ENCODE measurements around the gene F11R. TPM values are rescaled to one million over a fixed set of nuclear protein-coding genes. Genes with fewer than 3 reads are reported as not detected.

The F11R gene
- total and polyA plus RNA-seq, 2 donors (not counting 1 experiment from before 2014, with no cell fraction given): 0.50 to 0.66 TPM

DNA sequence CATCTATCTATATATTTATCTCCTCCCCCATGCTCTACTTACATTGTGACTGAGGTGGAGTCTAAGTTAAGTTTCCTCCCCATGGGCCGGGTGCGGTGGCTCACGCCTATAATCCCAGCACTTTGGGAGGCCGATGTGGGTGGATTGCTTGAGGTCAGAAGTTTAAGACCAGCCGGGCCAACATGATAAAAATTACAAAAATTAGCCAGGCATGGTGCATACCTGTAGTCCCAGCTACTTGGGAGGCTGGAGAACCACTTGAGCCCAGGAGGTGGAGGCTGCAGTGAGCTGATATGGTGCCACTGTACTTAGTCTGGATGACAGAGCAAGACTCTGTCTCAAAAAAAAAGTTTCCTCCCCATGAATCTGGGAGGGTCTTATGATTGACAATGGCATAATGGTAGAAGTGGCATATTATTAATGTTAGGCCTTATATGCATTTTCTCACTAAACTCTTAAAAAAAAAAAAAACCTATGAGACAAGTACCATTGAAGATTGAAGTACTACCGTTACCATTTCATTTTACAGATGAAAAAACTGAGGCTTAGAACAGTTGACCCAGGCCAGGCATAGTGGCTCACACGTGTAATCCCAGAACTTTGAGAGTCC, 11.2 kb downstream of the F11R start:
- H3K9me3 ChIP-seq (ENCODE audit: control insufficient read depth, insufficient read depth, low read depth, low read length): no peaks in the 10 kb centered on the region
- H3K79me2 ChIP-seq (ENCODE audit: control insufficient read depth, insufficient read depth, low read length): no peaks in the 10 kb centered on the region
- TF ChIP-seq CTCF (conservative IDR thresholded peaks at IDR 0.05 in 1 of 2, IDR thresholded peaks at IDR 0.05 in 1 of 2; ENCODE audit: low read depth in 1 of 2, low read length in 2 of 2) (no peak), EZH2 (IDR thresholded peaks at IDR 0.05; ENCODE audit: low read length, missing control alignments) (no peak)
- H3K27me3 ChIP-seq (ENCODE audit: control insufficient read depth, insufficient read depth, low read length): no peaks in the 10 kb centered on the region
- DNase-seq (ENCODE audit: low read depth in 2 of 2): no peak
- no peaks in the 10 kb centered on the region for H3K36me3 ChIP-seq (ENCODE audit: control insufficient read depth, insufficient read depth, low read length)
- H4K20me1 ChIP-seq (ENCODE audit: control insufficient read depth, extremely low read depth, insufficient read depth, low read length): no peaks in the 10 kb centered on the region
- H3K27ac ChIP-seq (ENCODE audit: insufficient read depth, low read length): no peak overlapping the region
- no peak overlapping the region for H3K9ac ChIP-seq (ENCODE audit: insufficient read depth, low read length)
- H3K4me2 ChIP-seq (ENCODE audit: extremely low read depth, insufficient read depth, low read length): no peak overlapping the region
- H3K4me1 ChIP-seq (ENCODE audit: control insufficient read depth, extremely low read depth, insufficient read depth, low read length): no peaks in the 10 kb centered on the region
- H2AFZ ChIP-seq (ENCODE audit: low read length): no peak overlapping the region
- no peak overlapping the region for H3K4me3 ChIP-seq (replicated peaks in 1 of 4; ENCODE audit: control extremely low read depth in 1 of 4, insufficient read depth in 1 of 4, low read depth in 3 of 4, low read length in 4 of 4)

GRCh38 chr1:161008869-161009510, 12.0 kb downstream of the F11R start:
- no peaks in the 10 kb centered on the region for H3K79me2 ChIP-seq (ENCODE audit: control insufficient read depth, insufficient read depth, low read length)
- peak in 1 of 2 donors; percentile 40 for DNase-seq (ENCODE audit: low read depth in 2 of 2)

GRCh38 chr1:161007369-161007768, 13.6 kb downstream of the F11R start:
- Histone ChIP-seq H3K4me3 (replicated peaks in 1 of 4; ENCODE audit: control extremely low read depth in 1 of 4, insufficient read depth in 1 of 4, low read depth in 3 of 4, low read length in 4 of 4) (no peak overlapping the region), H3K4me1 (ENCODE audit: control insufficient read depth, extremely low read depth, insufficient read depth, low read length) (no peaks in the 10 kb centered on the region), H3K9me3 (ENCODE audit: control insufficient read depth, insufficient read depth, low read depth, low read length) (no peaks in the 10 kb centered on the region), H3K27ac (ENCODE audit: insufficient read depth, low read length) (no peak overlapping the region), H3K36me3 (ENCODE audit: control insufficient read depth, insufficient read depth, low read length) (no peaks in the 10 kb centered on the region), H2AFZ (ENCODE audit: low read length) (no peak overlapping the region), H3K27me3 (ENCODE audit: control insufficient read depth, insufficient read depth, low read length) (no peaks in the 10 kb centered on the region), H3K79me2 (ENCODE audit: control insufficient read depth, insufficient read depth, low read length) (no peaks in the 10 kb centered on the region), H3K4me2 (ENCODE audit: extremely low read depth, insufficient read depth, low read length) (no peak overlapping the region), H3K9ac (ENCODE audit: insufficient read depth, low read length) (no peak overlapping the region), H4K20me1 (ENCODE audit: control insufficient read depth, extremely low read depth, insufficient read depth, low read length) (no peaks in the 10 kb centered on the region)
- TF ChIP-seq CTCF (conservative IDR thresholded peaks at IDR 0.05 in 1 of 2, IDR thresholded peaks at IDR 0.05 in 1 of 2; ENCODE audit: low read depth in 1 of 2, low read length in 2 of 2): no peak
- TF ChIP-seq EZH2 (IDR thresholded peaks at IDR 0.05; ENCODE audit: low read length, missing control alignments): no peak
- no peak for DNase-seq (ENCODE audit: low read depth in 2 of 2)

More at GRCh38 chr1:161008869-161009510, 12.0 kb downstream of the F11R start:
- H3K27me3 ChIP-seq (ENCODE audit: control insufficient read depth, insufficient read depth, low read length): no peaks in the 10 kb centered on the region
- H3K9me3 ChIP-seq (ENCODE audit: control insufficient read depth, insufficient read depth, low read depth, low read length): no peaks in the 10 kb centered on the region
- no peaks in the 10 kb centered on the region for H3K36me3 ChIP-seq (ENCODE audit: control insufficient read depth, insufficient read depth, low read length)
- H2AFZ ChIP-seq (ENCODE audit: low read length): no peak overlapping the region
- no peaks in the 10 kb centered on the region for H4K20me1 ChIP-seq (ENCODE audit: control insufficient read depth, extremely low read depth, insufficient read depth, low read length)
- no peaks in the 10 kb centered on the region for H3K4me1 ChIP-seq (ENCODE audit: control insufficient read depth, extremely low read depth, insufficient read depth, low read length)
- no peak overlapping the region for H3K4me2 ChIP-seq (ENCODE audit: extremely low read depth, insufficient read depth, low read length)
- no peak overlapping the region for H3K27ac ChIP-seq (ENCODE audit: insufficient read depth, low read length)
- H3K9ac ChIP-seq (ENCODE audit: insufficient read depth, low read length): no peak overlapping the region
- no peak overlapping the region for H3K4me3 ChIP-seq (replicated peaks in 1 of 4; ENCODE audit: control extremely low read depth in 1 of 4, insufficient read depth in 1 of 4, low read depth in 3 of 4, low read length in 4 of 4)
- TF ChIP-seq EZH2 (IDR thresholded peaks at IDR 0.05; ENCODE audit: low read length, missing control alignments) (no peak), CTCF (conservative IDR thresholded peaks at IDR 0.05 in 1 of 2, IDR thresholded peaks at IDR 0.05 in 1 of 2; ENCODE audit: low read depth in 1 of 2, low read length in 2 of 2) (no peak)

Measured in fibroblast of lung (primary cell).